Fibroblast of lung (primary cell): ENCODE data around the gene COL8A1. TPM values are rescaled to one million over a fixed set of nuclear protein-coding genes. Genes with fewer than 3 reads are reported as not detected.

Experiments used
- DNase-seq, 2 donors: peaks; one replicate each; pipeline versions ENCODE4 v3.0.0 to v3.0.0-alpha.2; 2010; ENCODE audit warnings: low read depth in 2 of 2
- H2AFZ ChIP-seq: 2 replicates; pipeline ENCODE4 v1.5.1; 2012; ENCODE audit warnings: low read length, control low read depth, inconsistent platforms
- H3K27ac ChIP-seq: 2 replicates; pipeline ENCODE4 v1.5.1; 2011; ENCODE audit warnings: low read length, control low read depth; ENCODE audit not compliant: insufficient read depth
- H3K27me3 ChIP-seq: 2 replicates; pipeline ENCODE4 v1.5.1; 2011; ENCODE audit warnings: mild to moderate bottlenecking, low read length; ENCODE audit not compliant: control insufficient read depth, insufficient read depth
- H3K36me3 ChIP-seq: 2 replicates; pipeline ENCODE4 v1.5.1; 2011; ENCODE audit warnings: low read length; ENCODE audit not compliant: control insufficient read depth, insufficient read depth
- H3K4me1 ChIP-seq: 2 replicates; pipeline ENCODE4 v1.5.1; 2011; ENCODE audit warnings: low read length; ENCODE audit not compliant: control insufficient read depth, insufficient read depth; ENCODE audit errors: extremely low read depth
- H3K4me2 ChIP-seq: 2 replicates; pipeline ENCODE4 v1.5.1; 2011; ENCODE audit warnings: low read length, control low read depth; ENCODE audit not compliant: insufficient read depth; ENCODE audit errors: extremely low read depth
- H3K4me3 ChIP-seq, 4 experiments: fragments of 200-600 bp in 1 of 4; sonication (generic) in 1 of 4; replicated peaks in 1 of 4; 2 replicates each; pipeline ENCODE4 v1.5.1; 2011 to 2016; ENCODE audit warnings: low read length in 4 of 4, low read depth in 3 of 4, mild to moderate bottlenecking in 3 of 4, control low read depth in 2 of 4, inconsistent platforms in 1 of 4, mixed read lengths in 1 of 4; ENCODE audit not compliant: insufficient read depth in 1 of 4; ENCODE audit errors: control extremely low read depth in 1 of 4
- H3K79me2 ChIP-seq: 2 replicates; pipeline ENCODE4 v1.5.1; 2012; ENCODE audit warnings: mild to moderate bottlenecking, low read length, inconsistent platforms; ENCODE audit not compliant: control insufficient read depth, insufficient read depth
- H3K9ac ChIP-seq: 2 replicates; pipeline ENCODE4 v1.5.1; 2011; ENCODE audit warnings: mild to moderate bottlenecking, low read length, control low read depth; ENCODE audit not compliant: insufficient read depth
- H3K9me3 ChIP-seq: 2 replicates; pipeline ENCODE4 v1.5.1; 2012; ENCODE audit warnings: low read depth, low read length; ENCODE audit not compliant: control insufficient read depth, insufficient read depth
- H4K20me1 ChIP-seq: 2 replicates; pipeline ENCODE4 v1.5.1; 2011; ENCODE audit warnings: low read length; ENCODE audit not compliant: control insufficient read depth, insufficient read depth; ENCODE audit errors: extremely low read depth
- CTCF ChIP-seq, 2 donors: IDR thresholded peaks in 1 of 2; conservative IDR thresholded peaks in 1 of 2; 1 replicate in 1 of 2; 2 replicates in 1 of 2; pipeline ENCODE4 v1.5.1; 2011 to 2012; ENCODE audit warnings: low read length in 2 of 2, control low read depth in 1 of 2, inconsistent platforms in 1 of 2, low read depth in 1 of 2, mild to moderate bottlenecking in 1 of 2
- EZH2 ChIP-seq: IDR thresholded peaks from 2 replicates; pipeline ENCODE4 v1.5.1; 2012; ENCODE audit warnings: low read length, control low read depth, mild to moderate bottlenecking; ENCODE audit errors: missing control alignments
- polyA plus RNA-seq, 2 donors: library from polyadenylated mRNA; depleted of rRNA in 1 of 2; stranded (reverse) in 1 of 2; unstranded in 1 of 2; fragments of >200 nt; gene quantifications; 2 replicates each; pipeline ENCODE4 v1.2.1, GENCODE V29; 2011 to 2012; ENCODE audit warnings: missing spikeins in 1 of 2
- total RNA-seq: library from RNA; depleted of rRNA; stranded (reverse); fragments of >200 nt; gene quantifications from 2 replicates; pipeline ENCODE4 v1.2.1, GENCODE V29; 2014

COL8A1 gene
- total and polyA plus RNA-seq, 2 donors (not counting 1 experiment from before 2014, with no cell fraction given): 85.4 to 215 TPM

- Histone ChIP-seq H2AFZ (no peak overlapping the region), H3K4me2 (no peak overlapping the region), H3K9ac (no peak overlapping the region), H3K4me3 (no peak overlapping the region), H3K79me2 (no peaks in the 10 kb centered on the region), H4K20me1 (no peaks in the 10 kb centered on the region), H3K9me3 (no peaks in the 10 kb centered on the region), H3K27ac (no peak overlapping the region), H3K36me3 (no peaks in the 10 kb centered on the region), H3K4me1 (peaks cover 9% of the 10 kb centered on the region), H3K27me3 (no peaks in the 10 kb centered on the region)
- no peak for TF ChIP-seq CTCF (conservative IDR thresholded peaks at IDR 0.05 in 1 of 2, IDR thresholded peaks at IDR 0.05 in 1 of 2; ENCODE audit: low read depth in 1 of 2, low read length in 2 of 2)
- TF ChIP-seq EZH2: no peak
- no peak for DNase-seq
These were observed 139.3 kb downstream of the COL8A1 start for GRCh38 chr3:99777708-99778107.

GRCh38 chr3:99780749-99781148 is 142.4 kb downstream of the COL8A1 start:
- peak in 1 of 2 donors; percentile 93 for DNase-seq
- Histone ChIP-seq H3K36me3 (no peaks in the 10 kb centered on the region), H3K4me1 (peaks cover 12% of the 10 kb centered on the region), H3K79me2 (no peaks in the 10 kb centered on the region), H3K27ac (no peak overlapping the region), H3K4me2 (no peak overlapping the region), H3K9me3 (no peaks in the 10 kb centered on the region), H3K4me3 (no peak overlapping the region), H2AFZ (no peak overlapping the region), H4K20me1 (no peaks in the 10 kb centered on the region), H3K27me3 (no peaks in the 10 kb centered on the region), H3K9ac (no peak overlapping the region)
- TF ChIP-seq CTCF (conservative IDR thresholded peaks at IDR 0.05 in 1 of 2, IDR thresholded peaks at IDR 0.05 in 1 of 2; ENCODE audit: low read depth in 1 of 2, low read length in 2 of 2) (no peak), EZH2 (no peak)

GRCh38 chr3:99781761-99782160 is 143.4 kb downstream of the COL8A1 start:
- peaks cover 10% of the 10 kb centered on the region for H3K4me1 ChIP-seq

More at GRCh38 chr3:99781761-99782160, 143.4 kb downstream of the COL8A1 start:
- H3K27ac ChIP-seq: no peak overlapping the region
- no peaks in the 10 kb centered on the region for H3K9me3 ChIP-seq
- TF ChIP-seq EZH2 (no peak), CTCF (conservative IDR thresholded peaks at IDR 0.05 in 1 of 2, IDR thresholded peaks at IDR 0.05 in 1 of 2; ENCODE audit: low read depth in 1 of 2, low read length in 2 of 2) (no peak)
- H3K9ac ChIP-seq: no peak overlapping the region
- no peaks in the 10 kb centered on the region for H3K79me2 ChIP-seq
- H3K36me3 ChIP-seq: no peaks in the 10 kb centered on the region
- H3K4me3 ChIP-seq: no peak overlapping the region
- H2AFZ ChIP-seq: no peak overlapping the region
- H3K4me2 ChIP-seq: peak overlapping the region; percentile 7
- peak in 1 of 2 donors; percentile 85 for DNase-seq
- no peaks in the 10 kb centered on the region for H4K20me1 ChIP-seq
- no peaks in the 10 kb centered on the region for H3K27me3 ChIP-seq
